WTC11 (cell line): ENCODE measurements around the gene TRAPPC3L. TPM values are rescaled to one million over a fixed set of nuclear protein-coding genes. Genes with fewer than 3 reads are reported as not detected.

ENCODE experiments used
- ATAC-seq: fragments of 200-7000 bp; cut with Tn5 transposase; 2 replicates; pipeline ENCODE4 v1.10.0; 2021; ENCODE audit warnings: mild to moderate bottlenecking, moderate library complexity
- CTCF ChIA-PET: fragments of 300-600 bp; sonication (Branson Sonifier 250); formaldehyde crosslinking; loops from one replicate; lab custom pipeline; 2021; ENCODE audit warnings: antibody characterized with exemption; lab: Charles Lee
- POLR2A ChIA-PET: fragments of 350-600 bp; sonication (Branson Sonifier 250); formaldehyde crosslinking; loops from one replicate; lab custom pipeline; 2021; ENCODE audit warnings: antibody characterized with exemption; lab: Charles Lee
- DNase-seq: peaks from one replicate; pipeline ENCODE4 v3.0.0; 2021; ENCODE audit warnings: low spot score
- H3K27ac Mint-ChIP-seq: 2 replicates; pipeline ENCODE4 v1.8.0; 2021; ENCODE audit warnings: mixed read lengths
- H3K27me3 Mint-ChIP-seq: 2 replicates; pipeline ENCODE4 v1.8.0; 2021; ENCODE audit warnings: low read depth, mild to moderate bottlenecking, moderate library complexity, mixed read lengths
- H3K36me3 Mint-ChIP-seq: 2 replicates; pipeline ENCODE4 v1.8.0; 2021; ENCODE audit warnings: mixed read lengths
- H3K4me1 Mint-ChIP-seq: 2 replicates; pipeline ENCODE4 v1.8.0; 2022; ENCODE audit warnings: mixed read lengths
- H3K4me3 Mint-ChIP-seq: 2 replicates; pipeline ENCODE4 v1.8.0; 2021; ENCODE audit warnings: mild to moderate bottlenecking, moderate library complexity, mixed read lengths
- H3K9me3 Mint-ChIP-seq: 2 replicates; pipeline ENCODE4 v1.8.0; 2021; ENCODE audit warnings: mixed read lengths
- ATF2 ChIP-seq: sonication (generic); formaldehyde crosslinking; IDR thresholded peaks from 2 replicates; pipeline ENCODE4 v1.8.1; 2022; ENCODE audit warnings: low read depth, missing genetic modification reagents, borderline replicate concordance
- ATF6 ChIP-seq: sonication (generic); formaldehyde crosslinking; IDR thresholded peaks from 2 replicates; pipeline ENCODE4 v1.8.1; 2023; ENCODE audit warnings: mild to moderate bottlenecking, missing genetic modification reagents
- CREB1 ChIP-seq: sonication (generic); formaldehyde crosslinking; IDR thresholded peaks from 2 replicates; pipeline ENCODE4 v1.8.0; 2023; ENCODE audit warnings: mild to moderate bottlenecking, missing genetic modification reagents
- CREM ChIP-seq: sonication (generic); formaldehyde crosslinking; IDR thresholded peaks from 2 replicates; pipeline ENCODE4 v1.8.1; 2022; ENCODE audit warnings: mild to moderate bottlenecking, missing genetic modification reagents, moderate library complexity
- FOXJ3 ChIP-seq: sonication (generic); formaldehyde crosslinking; IDR thresholded peaks from 2 replicates; pipeline ENCODE4 v1.9.0; 2021; ENCODE audit warnings: missing genetic modification reagents, mild to moderate bottlenecking, borderline replicate concordance
- GTF2I ChIP-seq: fragments of 250-450 bp; sonication (Bioruptor Pico); conservative IDR thresholded peaks from 2 replicates; pipeline ENCODE4 v1.4.0; 2021; ENCODE audit warnings: mild to moderate bottlenecking
- JUN ChIP-seq: sonication (generic); formaldehyde crosslinking; IDR thresholded peaks from 2 replicates; pipeline ENCODE4 v1.8.0; 2023; ENCODE audit warnings: mild to moderate bottlenecking, missing genetic modification reagents
- KAT7 ChIP-seq: sonication (generic); formaldehyde crosslinking; IDR thresholded peaks from 2 replicates; pipeline ENCODE4 v1.8.1; 2023; ENCODE audit warnings: missing genetic modification reagents, mild to moderate bottlenecking, borderline replicate concordance
- MAX ChIP-seq: sonication (generic); formaldehyde crosslinking; IDR thresholded peaks from 2 replicates; pipeline ENCODE4 v1.8.0; 2022; ENCODE audit warnings: mild to moderate bottlenecking, missing genetic modification reagents
- MYBL2 ChIP-seq: sonication (generic); formaldehyde crosslinking; IDR thresholded peaks from 2 replicates; pipeline ENCODE4 v1.8.1; 2023; ENCODE audit warnings: mild to moderate bottlenecking, moderate library complexity, missing genetic modification reagents
- NFYB ChIP-seq: sonication (generic); formaldehyde crosslinking; conservative IDR thresholded peaks from 2 replicates; pipeline ENCODE4 v1.8.0; 2022; ENCODE audit warnings: low read depth, missing genetic modification reagents
- SMAD3 ChIP-seq: sonication (generic); formaldehyde crosslinking; IDR thresholded peaks from 2 replicates; pipeline ENCODE4 v1.8.0; 2022; ENCODE audit warnings: missing genetic modification reagents, mild to moderate bottlenecking, borderline replicate concordance
- SMAD4 ChIP-seq: sonication (generic); formaldehyde crosslinking; IDR thresholded peaks from 2 replicates; pipeline ENCODE4 v1.8.0; 2022; ENCODE audit warnings: mild to moderate bottlenecking, missing genetic modification reagents
- TEAD4 ChIP-seq: sonication (generic); formaldehyde crosslinking; IDR thresholded peaks from 2 replicates; pipeline ENCODE4 v1.8.0; 2022; ENCODE audit warnings: mild to moderate bottlenecking, missing genetic modification reagents
- ZBTB43 ChIP-seq: sonication (generic); formaldehyde crosslinking; IDR thresholded peaks from 2 replicates; pipeline ENCODE4 v1.8.1; 2023; ENCODE audit warnings: mild to moderate bottlenecking, missing genetic modification reagents
- ZMAT4 ChIP-seq: fragments of 250-450 bp; sonication (Bioruptor Pico); IDR thresholded peaks from 2 replicates; pipeline ENCODE4 v1.9.0; 2021; ENCODE audit warnings: mild to moderate bottlenecking
- ZNF263 ChIP-seq: sonication (generic); formaldehyde crosslinking; IDR thresholded peaks from 2 replicates; pipeline ENCODE4 v1.8.1; 2022; ENCODE audit warnings: low read depth, mild to moderate bottlenecking, moderate library complexity, missing genetic modification reagents
- ZNF423 ChIP-seq: fragments of 250-450 bp; sonication (Bioruptor Pico); IDR thresholded peaks from 2 replicates; pipeline ENCODE4 v2.1.2; 2022; ENCODE audit warnings: mild to moderate bottlenecking, moderate library complexity
- ZNF425 ChIP-seq: fragments of 250-450 bp; sonication (Bioruptor Pico); conservative IDR thresholded peaks from 2 replicates; pipeline ENCODE4 v1.9.0; 2021; ENCODE audit warnings: mild to moderate bottlenecking
- total RNA-seq: library from RNA; stranded (reverse); gene quantifications from 3 replicates; pipeline ENCODE4 v1.2.3, GENCODE V29; 2021
- TF ChIP-seq, protein P1 (sequence below): sonication (generic); formaldehyde crosslinking; conservative IDR thresholded peaks from 2 replicates; pipeline ENCODE4 v1.8.1; 2022; ENCODE audit warnings: mild to moderate bottlenecking, missing genetic modification reagents
- TF ChIP-seq, protein P2 (sequence below): sonication (generic); formaldehyde crosslinking; IDR thresholded peaks from 2 replicates; pipeline ENCODE4 v1.8.1; 2023; ENCODE audit warnings: mild to moderate bottlenecking, missing genetic modification reagents, moderate library complexity
- TF ChIP-seq, protein P3 (sequence below): fragments of 250-450 bp; sonication (Bioruptor Pico); IDR thresholded peaks from 2 replicates; pipeline ENCODE4 v1.9.0; 2021; ENCODE audit warnings: moderate library complexity, mild to moderate bottlenecking, inconsistent platforms, borderline replicate concordance
- TF ChIP-seq, protein P4 (sequence below): sonication (generic); formaldehyde crosslinking; IDR thresholded peaks from 2 replicates; pipeline ENCODE4 v1.8.0; 2022; ENCODE audit warnings: mild to moderate bottlenecking, missing genetic modification reagents

Gene TRAPPC3L
- total RNA-seq, 1 experiment from 2014 or later: not detected

DNA sequence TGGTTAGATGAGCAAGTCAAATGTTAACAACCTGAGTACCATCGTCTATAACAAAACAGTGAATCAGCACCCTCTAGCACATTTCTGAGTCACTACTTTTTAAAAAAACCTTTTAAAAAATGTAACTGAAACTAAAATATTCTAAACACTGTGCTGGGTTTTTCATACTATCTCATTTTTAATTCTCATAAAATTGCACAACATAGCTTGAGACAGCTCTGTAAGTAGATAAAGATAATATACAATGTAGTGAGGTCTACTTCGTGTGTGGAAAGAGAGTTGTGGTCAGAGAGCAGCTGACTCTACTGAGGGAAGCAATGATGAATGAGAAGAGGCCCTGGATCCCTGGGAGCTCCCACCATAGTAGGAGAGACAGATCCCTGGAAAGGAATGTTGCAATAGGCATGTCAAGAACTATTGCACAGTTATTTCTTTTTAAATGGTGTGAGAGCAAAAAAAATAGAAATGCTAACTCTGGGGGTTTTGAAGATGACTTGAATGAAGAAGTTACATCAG lies 97.9 kb downstream of the TRAPPC3L start:
- ATAC-seq: no peak
- H3K4me1 Mint-ChIP-seq: peaks cover 23% of the 10 kb centered on the region
- TF ChIP-seq KAT7 (CRISPR knock-in tag) (no peak), ZNF425 (CRISPR knock-in tag) (no peak), ATF2 (CRISPR knock-in tag) (no peak), MYBL2 (CRISPR knock-in tag) (no peak), FOXJ3 (CRISPR knock-in tag) (no peak), GTF2I (CRISPR knock-in tag) (no peak)
- TF ChIP-seq, protein P1, sequence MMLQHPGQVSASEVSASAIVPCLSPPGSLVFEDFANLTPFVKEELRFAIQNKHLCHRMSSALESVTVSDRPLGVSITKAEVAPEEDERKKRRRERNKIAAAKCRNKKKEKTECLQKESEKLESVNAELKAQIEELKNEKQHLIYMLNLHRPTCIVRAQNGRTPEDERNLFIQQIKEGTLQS (CRISPR knock-in tag): no peak
- POLR2A ChIA-PET: no interaction called here
- H3K27me3 Mint-ChIP-seq: no peaks in the 10 kb centered on the region; the same call in 1 of the 2 replicates
- CTCF ChIA-PET: interaction anchor here (1.9 kb wide), 1 partner anchor 159 kb away, joined by 6 read pairs; no protein-coding TSS in a partner anchor
- no peak for DNase-seq
- H3K9me3 Mint-ChIP-seq: no peaks in the 10 kb centered on the region
- no peak overlapping the region for H3K4me3 Mint-ChIP-seq
- H3K27ac Mint-ChIP-seq: no peak overlapping the region
- H3K36me3 Mint-ChIP-seq: no peaks in the 10 kb centered on the region

DNA sequence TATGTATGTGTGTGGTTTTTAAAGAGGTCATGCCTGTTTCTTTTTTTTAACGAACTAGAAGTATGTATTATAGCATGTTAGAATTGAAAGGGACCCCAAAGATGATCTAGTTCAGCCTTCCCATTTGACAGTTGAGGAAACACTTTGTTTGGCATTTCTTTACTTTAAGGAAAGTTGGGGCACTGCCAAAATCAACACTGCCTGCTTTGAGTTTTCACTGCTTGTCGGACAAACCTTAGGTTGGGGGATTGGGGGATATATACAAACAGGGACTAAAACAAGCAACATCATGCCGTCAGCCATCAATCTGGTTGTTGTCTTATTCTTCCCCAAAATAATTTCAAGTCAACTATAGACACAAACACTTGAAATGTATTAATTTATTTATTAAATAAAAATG lies 98.4 kb downstream of the TRAPPC3L start:
- no peaks in the 10 kb centered on the region; the same call in 1 of the 2 replicates for H3K27me3 Mint-ChIP-seq
- no peak overlapping the region for H3K4me3 Mint-ChIP-seq
- peaks cover 28% of the 10 kb centered on the region for H3K4me1 Mint-ChIP-seq
- H3K27ac Mint-ChIP-seq: no peak overlapping the region
- ChIA-PET CTCF (interaction anchor here (1.9 to 3.3 kb wide), 2 partner anchors 159 kb away, joined by 6 to 21 read pairs; no protein-coding TSS in a partner anchor), POLR2A (interaction anchor here (0.7 kb wide), 2 partner anchors 12 to 61 kb away, joined by 3 read pairs; no protein-coding TSS in a partner anchor)
- ATAC-seq: no peak
- no peaks in the 10 kb centered on the region for H3K9me3 Mint-ChIP-seq
- DNase-seq: no peak
- H3K36me3 Mint-ChIP-seq: no peaks in the 10 kb centered on the region
- no peak for TF ChIP-seq TEAD4 (CRISPR knock-in tag)
- TF ChIP-seq, protein P2, sequence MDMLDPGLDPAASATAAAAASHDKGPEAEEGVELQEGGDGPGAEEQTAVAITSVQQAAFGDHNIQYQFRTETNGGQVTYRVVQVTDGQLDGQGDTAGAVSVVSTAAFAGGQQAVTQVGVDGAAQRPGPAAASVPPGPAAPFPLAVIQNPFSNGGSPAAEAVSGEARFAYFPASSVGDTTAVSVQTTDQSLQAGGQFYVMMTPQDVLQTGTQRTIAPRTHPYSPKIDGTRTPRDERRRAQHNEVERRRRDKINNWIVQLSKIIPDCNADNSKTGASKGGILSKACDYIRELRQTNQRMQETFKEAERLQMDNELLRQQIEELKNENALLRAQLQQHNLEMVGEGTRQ: no peak
- no peak for TF ChIP-seq JUN (CRISPR knock-in tag)
- TF ChIP-seq CREB1 (CRISPR knock-in tag): no peak
- no peak for TF ChIP-seq FOXJ3 (CRISPR knock-in tag)
- TF ChIP-seq, protein P3, sequence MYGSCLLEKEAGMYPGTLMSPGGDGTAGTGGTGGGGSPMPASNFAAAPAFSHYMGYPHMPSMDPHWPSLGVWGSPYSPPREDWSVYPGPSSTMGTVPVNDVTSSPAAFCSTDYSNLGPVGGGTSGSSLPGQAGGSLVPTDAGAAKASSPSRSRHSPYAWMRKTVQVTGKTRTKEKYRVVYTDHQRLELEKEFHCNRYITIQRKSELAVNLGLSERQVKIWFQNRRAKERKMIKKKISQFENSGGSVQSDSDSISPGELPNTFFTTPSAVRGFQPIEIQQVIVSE (CRISPR knock-in tag): no peak
- TF ChIP-seq, protein P4, sequence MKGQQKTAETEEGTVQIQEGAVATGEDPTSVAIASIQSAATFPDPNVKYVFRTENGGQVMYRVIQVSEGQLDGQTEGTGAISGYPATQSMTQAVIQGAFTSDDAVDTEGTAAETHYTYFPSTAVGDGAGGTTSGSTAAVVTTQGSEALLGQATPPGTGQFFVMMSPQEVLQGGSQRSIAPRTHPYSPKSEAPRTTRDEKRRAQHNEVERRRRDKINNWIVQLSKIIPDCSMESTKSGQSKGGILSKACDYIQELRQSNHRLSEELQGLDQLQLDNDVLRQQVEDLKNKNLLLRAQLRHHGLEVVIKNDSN: no peak
- TF ChIP-seq SMAD4 (CRISPR knock-in tag): no peak
- TF ChIP-seq ZMAT4 (CRISPR knock-in tag): no peak
- no peak for TF ChIP-seq NFYB (CRISPR knock-in tag)
- no peak for TF ChIP-seq ZNF423 (CRISPR knock-in tag)
- no peak for TF ChIP-seq MAX (CRISPR knock-in tag)
- no peak for TF ChIP-seq ZBTB43
- no peak for TF ChIP-seq ATF6
- TF ChIP-seq ZNF263 (CRISPR knock-in tag): no peak
- TF ChIP-seq SMAD3 (CRISPR knock-in tag): no peak
- no peak for TF ChIP-seq MYBL2 (CRISPR knock-in tag)
- no peak for TF ChIP-seq CREM (CRISPR knock-in tag)
